ENCODE measurements around the gene TET1. TPM values are rescaled to one million over a fixed set of nuclear protein-coding genes. Genes with fewer than 3 reads are reported as not detected.
"Not testable (repeated sequence)": the region's sequence is repeated elsewhere in the genome, so short reads cannot be mapped to it uniquely, and the experiment has no call there.

TET1 gene
- total and polyA plus RNA-seq, 5 donors, result 0.32 to 5.2 (median 4.5) TPM

DNA sequence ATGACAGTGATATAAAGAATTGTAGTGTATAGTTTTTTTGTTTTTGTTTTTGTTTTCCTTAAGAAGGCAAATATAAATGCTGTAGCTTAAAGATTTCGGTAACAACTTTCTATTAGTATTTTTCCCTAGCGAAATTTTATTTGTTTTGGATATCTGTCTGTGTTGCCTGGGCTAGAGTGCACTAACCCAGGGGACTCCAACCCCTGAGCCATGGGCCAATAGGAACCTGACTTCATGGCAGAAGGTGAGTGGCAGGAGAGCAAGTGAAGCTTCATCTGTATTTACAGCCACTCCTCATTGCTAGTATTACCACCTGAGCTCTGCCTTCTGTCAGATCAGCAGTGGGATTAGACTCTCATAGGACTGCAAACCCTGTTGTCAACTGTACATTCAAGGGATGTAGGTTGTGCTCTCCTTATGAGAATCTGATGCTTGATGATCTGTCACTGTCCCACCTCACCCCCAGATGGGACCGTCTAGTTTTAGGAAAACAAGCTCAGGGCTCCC lies 95.5 kb downstream of the TET1 start:
- no peak for DNase-seq
- H3K4me1 ChIP-seq (ENCODE audit: control insufficient read depth, insufficient read depth, low read length), result no peaks in the 10 kb centered on the region
- no peaks in the 10 kb centered on the region for H3K9me3 ChIP-seq (ENCODE audit: control insufficient read depth, low read length)

DNA sequence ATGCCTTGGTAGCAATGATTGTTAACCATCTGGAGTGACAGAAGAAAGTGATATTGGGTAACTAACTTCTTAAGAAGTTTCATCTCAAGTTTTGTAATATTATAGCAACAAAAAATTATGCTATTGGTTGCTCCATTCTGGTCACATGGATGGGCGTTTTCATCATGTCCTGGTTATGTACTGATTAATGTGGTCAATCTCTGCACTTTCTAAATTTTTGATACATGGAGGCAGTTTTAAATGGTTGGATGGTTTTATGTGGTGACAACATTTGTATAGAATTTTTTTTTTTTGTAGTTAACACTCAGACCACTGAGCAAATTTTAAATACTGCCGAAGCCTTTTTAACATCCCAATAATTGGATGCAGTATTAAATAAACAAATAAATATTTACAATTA lies 105.7 kb downstream of the TET1 start:
- H3K4me3 ChIP-seq (ENCODE audit: low read length), result no peak overlapping the region
- intact Hi-C loops (cut with DNase I), result no loop called here
- H3K4me1 ChIP-seq (ENCODE audit: control insufficient read depth, insufficient read depth, low read length), result no peaks in the 10 kb centered on the region
- no peaks in the 10 kb centered on the region for H3K9me3 ChIP-seq (ENCODE audit: control insufficient read depth, low read length)
- H3K27ac ChIP-seq (ENCODE audit: low read length), result no peak overlapping the region
- ATAC-seq (no peak), DNase-seq (no peak)
- no peaks in the 10 kb centered on the region for H3K27me3 ChIP-seq (ENCODE audit: control insufficient read depth, insufficient read depth)
- 96% methylated on average over 2 of the region's 2 CpGs for WGBS

More for the DNA sequence above, 95.5 kb downstream of the TET1 start:
- intact Hi-C loops (cut with DNase I), result no loop called here
- ATAC-seq, result no peak
- Histone ChIP-seq H3K27ac (ENCODE audit: low read length) (no peak overlapping the region), H3K27me3 (ENCODE audit: control insufficient read depth, insufficient read depth) (no peaks in the 10 kb centered on the region), H3K4me3 (ENCODE audit: low read length) (no peak overlapping the region)
- WGBS, result 92% methylated on average over 3 of the region's 3 CpGs

DNA sequence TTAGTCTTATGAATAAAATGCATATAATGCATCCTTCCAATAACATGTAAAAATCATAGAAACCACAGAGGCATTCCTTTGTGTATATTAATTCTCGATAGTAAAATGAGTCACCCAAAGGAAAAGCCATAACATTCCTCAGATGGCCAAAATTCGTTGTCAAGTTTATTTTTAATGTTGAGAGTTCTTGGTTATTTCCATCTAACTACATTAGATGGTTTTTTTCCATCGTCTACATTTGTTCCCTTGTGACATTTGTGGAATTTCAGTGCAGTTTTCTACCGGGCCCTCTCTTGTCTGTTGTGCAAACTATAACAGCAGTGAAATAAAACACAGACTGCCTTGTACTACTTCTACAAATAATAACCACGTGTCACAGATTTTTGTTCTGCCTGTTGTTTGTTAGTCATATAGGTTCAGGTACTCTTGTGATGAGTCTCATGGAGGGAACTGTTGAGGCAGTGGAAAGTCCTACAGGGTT lies 106.2 kb downstream of the TET1 start:
- intact Hi-C loops (cut with DNase I), result no loop called here
- 79% methylated on average over 5 of the region's 5 CpGs for WGBS
- H3K4me3 ChIP-seq (ENCODE audit: low read length), result no peak overlapping the region
- no peaks in the 10 kb centered on the region for H3K27me3 ChIP-seq (ENCODE audit: control insufficient read depth, insufficient read depth)
- ATAC-seq, result no peak
- H3K9me3 ChIP-seq (ENCODE audit: control insufficient read depth, low read length), result no peaks in the 10 kb centered on the region
- no peak overlapping the region for H3K27ac ChIP-seq (ENCODE audit: low read length)
- no peak for DNase-seq
- H3K4me1 ChIP-seq (ENCODE audit: control insufficient read depth, insufficient read depth, low read length), result no peaks in the 10 kb centered on the region

DNA sequence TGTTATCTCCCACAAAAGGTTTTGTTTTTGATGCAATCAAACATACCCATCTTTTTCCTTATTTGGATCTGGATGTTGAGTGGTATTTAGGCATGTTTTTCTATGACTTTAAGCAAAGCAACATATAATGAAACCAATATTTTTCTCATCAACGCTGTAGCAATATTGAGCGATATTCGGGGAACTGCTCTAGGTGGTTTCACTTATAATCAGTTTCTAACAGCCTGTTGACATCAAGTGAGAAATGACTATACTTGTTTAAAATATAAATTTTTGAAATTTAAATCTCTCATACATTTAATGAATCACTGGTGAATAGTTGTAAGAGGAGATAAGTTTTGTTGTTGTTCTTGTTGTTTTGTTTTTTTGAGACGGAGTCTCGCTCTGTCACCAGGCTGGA lies 108.1 kb downstream of the TET1 start:
- no peaks in the 10 kb centered on the region for H3K4me1 ChIP-seq (ENCODE audit: control insufficient read depth, insufficient read depth, low read length)
- H3K27ac ChIP-seq (ENCODE audit: low read length), result no peak overlapping the region
- 93% methylated on average over 5 of the region's 5 CpGs for WGBS
- DNase-seq, result no peak
- intact Hi-C loops (cut with DNase I), result no loop called here
- ATAC-seq, result no peak
- H3K9me3 ChIP-seq (ENCODE audit: control insufficient read depth, low read length), result no peaks in the 10 kb centered on the region
- no peaks in the 10 kb centered on the region for H3K27me3 ChIP-seq (ENCODE audit: control insufficient read depth, insufficient read depth)
- H3K4me3 ChIP-seq (ENCODE audit: low read length), result no peak overlapping the region

DNA sequence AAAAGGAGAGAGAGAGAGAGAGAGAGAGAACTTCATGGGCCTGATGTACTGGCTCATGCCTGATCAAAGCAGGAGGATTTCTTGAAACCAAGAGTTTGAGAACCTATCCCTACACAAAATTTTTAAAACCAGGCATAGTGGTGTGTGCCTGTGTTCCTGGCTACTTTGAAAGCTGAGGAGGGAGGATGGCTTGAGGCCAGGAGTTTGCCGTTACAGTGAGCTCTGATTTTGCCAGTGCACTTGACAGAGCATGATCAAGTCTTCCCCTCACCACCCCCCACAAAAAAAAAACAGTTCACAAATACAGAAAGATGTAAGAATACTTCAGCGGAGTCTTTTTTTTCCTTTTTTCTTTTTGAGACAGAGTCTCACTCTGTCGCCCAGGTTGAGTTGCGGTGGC lies 108.8 kb downstream of the TET1 start:
- Histone ChIP-seq H3K4me1 (ENCODE audit: control insufficient read depth, insufficient read depth, low read length) (no peaks in the 10 kb centered on the region), H3K4me3 (ENCODE audit: low read length) (no peak overlapping the region), H3K27ac (ENCODE audit: low read length) (no peak overlapping the region), H3K9me3 (ENCODE audit: control insufficient read depth, low read length) (no peaks in the 10 kb centered on the region), H3K27me3 (ENCODE audit: control insufficient read depth, insufficient read depth) (no peaks in the 10 kb centered on the region)
- no peak for ATAC-seq
- intact Hi-C loops (cut with DNase I), result no loop called here
- 86% methylated on average over 4 of the region's 4 CpGs for WGBS
- no peak for DNase-seq

DNA sequence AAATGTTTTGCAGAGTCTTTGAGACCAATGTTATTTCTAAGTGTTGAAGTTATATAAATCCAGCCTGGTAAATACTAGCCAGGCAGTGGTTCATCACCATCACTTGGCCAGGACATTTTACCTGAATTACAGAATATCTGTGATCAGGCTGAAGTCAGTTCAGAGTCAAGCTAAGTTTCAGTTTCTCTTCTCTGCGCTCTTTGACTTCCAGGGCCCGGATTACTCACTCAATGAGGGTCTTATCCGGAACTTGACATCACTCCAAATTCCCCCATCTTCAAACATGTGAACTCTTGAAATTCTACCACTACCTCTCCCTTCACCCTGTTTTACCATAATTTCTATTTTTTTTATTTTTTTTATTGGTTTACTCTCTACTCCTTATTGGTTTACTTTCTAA lies 124.3 kb downstream of the TET1 start:
- DNase-seq, result no peak
- Histone ChIP-seq H3K9me3 (ENCODE audit: control insufficient read depth, low read length) (no peaks in the 10 kb centered on the region), H3K27me3 (ENCODE audit: control insufficient read depth, insufficient read depth) (no peaks in the 10 kb centered on the region), H3K27ac (ENCODE audit: low read length) (no peak overlapping the region), H3K4me1 (ENCODE audit: control insufficient read depth, insufficient read depth, low read length) (no peaks in the 10 kb centered on the region), H3K4me3 (ENCODE audit: low read length) (no peak overlapping the region)
- WGBS, result 90% methylated on average over 3 of the region's 3 CpGs
- intact Hi-C loops (cut with DNase I), result no loop called here
- no peak for ATAC-seq

GRCh38 chr10:68696018-68696417 lies 135.9 kb downstream of the TET1 start:
- WGBS, result 85% methylated on average over 1 of the region's 1 CpG
- H3K27ac ChIP-seq (ENCODE audit: low read length), result no peak overlapping the region
- DNase-seq, result no peak
- H3K27me3 ChIP-seq (ENCODE audit: control insufficient read depth, insufficient read depth), result no peaks in the 10 kb centered on the region
- ATAC-seq, result no peak
- no peaks in the 10 kb centered on the region for H3K4me1 ChIP-seq (ENCODE audit: control insufficient read depth, insufficient read depth, low read length)
- H3K4me3 ChIP-seq (ENCODE audit: low read length), result no peak overlapping the region
- intact Hi-C loops (cut with DNase I), result no loop called here
- H3K9me3 ChIP-seq (ENCODE audit: control insufficient read depth, low read length), result no peaks in the 10 kb centered on the region

DNA sequence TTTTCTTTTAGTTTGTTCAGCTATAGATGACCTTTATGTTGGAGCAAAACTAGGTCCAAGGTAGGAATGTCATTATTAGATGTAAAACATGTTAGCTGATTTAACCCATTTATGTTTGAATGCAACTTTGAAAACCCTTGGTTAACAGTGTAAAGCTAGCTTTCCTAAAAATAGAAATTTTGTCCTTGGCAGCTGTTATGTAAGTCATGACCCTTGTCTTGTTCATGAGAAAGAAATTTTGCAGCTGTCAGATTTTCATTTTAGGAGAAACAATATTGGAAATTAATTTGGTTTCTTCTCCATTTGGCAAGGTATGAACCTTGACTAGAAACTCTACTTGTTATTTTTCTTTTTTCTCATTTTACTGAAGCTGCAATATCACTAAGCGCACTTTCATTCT lies 137.0 kb downstream of the TET1 start:
- no peak for DNase-seq
- Histone ChIP-seq H3K9me3 (ENCODE audit: control insufficient read depth, low read length) (no peaks in the 10 kb centered on the region), H3K4me3 (ENCODE audit: low read length) (no peak overlapping the region), H3K27ac (ENCODE audit: low read length) (no peak overlapping the region), H3K4me1 (ENCODE audit: control insufficient read depth, insufficient read depth, low read length) (no peaks in the 10 kb centered on the region), H3K27me3 (ENCODE audit: control insufficient read depth, insufficient read depth) (no peaks in the 10 kb centered on the region)
- WGBS, result 100% methylated on average over 1 of the region's 1 CpG
- intact Hi-C loops (cut with DNase I), result no loop called here
- ATAC-seq, result no peak

GRCh38 chr10:68700197-68700596 lies 140.1 kb downstream of the TET1 start:
- ATAC-seq (no peak), DNase-seq (no peak)
- Histone ChIP-seq H3K4me3 (ENCODE audit: low read length) (no peak overlapping the region), H3K27ac (ENCODE audit: low read length) (no peak overlapping the region), H3K4me1 (ENCODE audit: control insufficient read depth, insufficient read depth, low read length) (no peaks in the 10 kb centered on the region), H3K9me3 (ENCODE audit: control insufficient read depth, low read length) (no peaks in the 10 kb centered on the region), H3K27me3 (ENCODE audit: control insufficient read depth, insufficient read depth) (no peaks in the 10 kb centered on the region)
- intact Hi-C loops (cut with DNase I), result no loop called here
- WGBS, result 65% methylated on average over 1 of the region's 1 CpG

GRCh38 chr10:68705548-68705947 lies 145.4 kb downstream of the TET1 start:
- intact Hi-C loops (cut with DNase I), result no loop called here
- H3K4me3 ChIP-seq (ENCODE audit: low read length), result no peak overlapping the region
- DNase-seq (no peak), ATAC-seq (no peak)
- H3K27ac ChIP-seq (ENCODE audit: low read length), result no peak overlapping the region
- H3K27me3 ChIP-seq (ENCODE audit: control insufficient read depth, insufficient read depth), result no peaks in the 10 kb centered on the region
- no peaks in the 10 kb centered on the region for H3K4me1 ChIP-seq (ENCODE audit: control insufficient read depth, insufficient read depth, low read length)
- WGBS, result 90% methylated on average over 1 of the region's 1 CpG
- no peaks in the 10 kb centered on the region for H3K9me3 ChIP-seq (ENCODE audit: control insufficient read depth, low read length)

- H3K9me3 ChIP-seq (ENCODE audit: control insufficient read depth, low read length); H3K4me3 ChIP-seq (ENCODE audit: low read length); DNase-seq; ATAC-seq; H3K27ac ChIP-seq (ENCODE audit: low read length); intact Hi-C loops (cut with DNase I); H3K27me3 ChIP-seq (ENCODE audit: control insufficient read depth, insufficient read depth); H3K4me1 ChIP-seq (ENCODE audit: control insufficient read depth, insufficient read depth, low read length): not testable (repeated sequence)
- 95% methylated on average over 5 of the region's 5 CpGs for WGBS
These were observed 148.8 kb downstream of the TET1 start for GRCh38 chr10:68708987-68709386.

DNA sequence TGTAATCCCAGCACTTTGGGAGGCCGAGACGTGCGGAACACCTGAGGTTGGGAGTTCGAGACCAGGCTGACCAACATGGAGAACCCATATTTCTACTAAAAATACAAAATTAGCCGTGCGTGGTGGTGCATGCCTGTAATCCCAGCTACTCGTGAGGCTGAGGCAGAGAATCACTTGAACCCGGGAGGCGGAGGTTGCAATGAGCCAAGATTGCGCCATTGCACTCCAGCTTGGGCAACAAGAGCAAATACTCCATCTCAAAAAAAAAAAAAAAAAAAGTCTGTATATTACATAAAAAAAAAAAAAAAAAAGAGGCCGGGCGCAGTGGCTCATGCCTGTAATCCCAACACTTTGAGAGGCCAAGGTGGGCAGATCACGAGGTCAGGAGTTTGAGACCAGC lies 152.9 kb downstream of the TET1 start:
- H3K27ac ChIP-seq (ENCODE audit: low read length); H3K4me1 ChIP-seq (ENCODE audit: control insufficient read depth, insufficient read depth, low read length); H3K4me3 ChIP-seq (ENCODE audit: low read length); intact Hi-C loops (cut with DNase I); H3K9me3 ChIP-seq (ENCODE audit: control insufficient read depth, low read length); ATAC-seq; H3K27me3 ChIP-seq (ENCODE audit: control insufficient read depth, insufficient read depth); DNase-seq: not testable (repeated sequence)
- WGBS, result 91% methylated on average over 13 of the region's 13 CpGs

Data from right cardiac atrium (tissue), 5 donors.